Right lobe of liver (tissue), 6 donors: ENCODE data around the gene MCRIP1. TPM values are rescaled to one million over a fixed set of nuclear protein-coding genes. Genes with fewer than 3 reads are reported as not detected.

Source experiments
- ATAC-seq, 4 donors: fragments of 200-7000 bp; cut with Tn5 transposase; one replicate each; pipeline ENCODE4 v1.9.1; 2020; ENCODE audit warnings: mild to moderate bottlenecking in 4 of 4, moderate library complexity in 4 of 4
- DNase-seq, 3 donors: peaks; one replicate each; pipeline ENCODE4 v3.0.0-alpha.2; 2020
- H3K27ac ChIP-seq, 3 donors: fragments of 200-600 bp; one replicate each; pipeline ENCODE4 v1.8.0; 2022
- H3K27me3 ChIP-seq, 2 donors: fragments of 200-600 bp; one replicate each; pipeline ENCODE4 v1.8.0; 2022
- H3K36me3 ChIP-seq, 4 donors: fragments of 200-600 bp; sonication (generic) in 1 of 4; one replicate each; pipeline versions ENCODE4 v1.5.1 to v1.8.0; 2017 to 2022; ENCODE audit warnings: control low read depth in 1 of 4
- H3K4me1 ChIP-seq, 4 donors: fragments of 200-600 bp; sonication (generic) in 1 of 4; one replicate each; pipeline versions ENCODE4 v1.5.1 to v1.8.0; 2017 to 2022; ENCODE audit warnings: control low read depth in 1 of 4
- H3K4me3 ChIP-seq, 3 donors: fragments of 200-600 bp; one replicate each; pipeline ENCODE4 v1.8.0; 2022
- H3K9me3 ChIP-seq, 4 donors: fragments of 200-600 bp; sonication (generic) in 1 of 4; one replicate each; pipeline versions ENCODE4 v1.5.1 to v1.8.0; 2017 to 2022; ENCODE audit warnings: control low read depth in 1 of 4
- CTCF ChIP-seq, 4 donors: fragments of 200-600 bp in 3 of 4; fragments of 450-650 bp in 1 of 4; IDR thresholded peaks; one replicate each; pipeline versions ENCODE4 v1.5.1 to v1.8.0; 2016 to 2022; ENCODE audit warnings: antibody characterized with exemption in 4 of 4, mild to moderate bottlenecking in 2 of 4
- POLR2A ChIP-seq: fragments of 450-650 bp; IDR thresholded peaks from one replicate; pipeline ENCODE4 v1.6.1; 2017; ENCODE audit warnings: antibody characterized with exemption, mild to moderate bottlenecking
- WGBS: methylation state at CpG from one replicate; pipeline ENCODE4 v1.1.6; 2018; ENCODE audit warnings: low coverage, low lambda C conversion rate; ENCODE audit not compliant: insufficient coverage; ENCODE audit errors: missing lambda C conversion rate; 5-methylcytosine and 5-hydroxymethylcytosine counted together
- intact Hi-C, 2 donors: fragments of 100-400 bp; cut with DNase I; formaldehyde crosslinking; loops; one replicate each; pipeline versions ENCODE4 v1.11.2 to v1.14.1; 2022
- total RNA-seq, 6 experiments: library from RNA; depleted of rRNA in 2 of 6; stranded (reverse); fragments of >200 nt in 2 of 6; fragmentation: NEBNext Ultra II Directional in 3 of 6; extraction: Animal tissue kit (Norgen Biotek cat#: 25700) in 3 of 6; gene quantifications; one replicate each; pipeline versions ENCODE4 v1.1.0 to v1.2.4, GENCODE V29; 2016 to 2023
- donor health status: DM: no; HTN: yes; CAD: no.
- donor health status: DM: no; HTN: no; CAD: no.
- donor health status: DM: no; HTN: no; CAD: no.
- donor health status: DM: no; HTN: yes; CAD: no.
- donor health status: DM: no; HTN: yes; CAD: no.

Gene MCRIP1
- total RNA-seq, 6 experiments from 2014 or later = 19.0 to 32.6 (median 25.7) TPM

- Histone ChIP-seq H3K27me3 (no peaks in the 10 kb centered on the region), H3K4me1 (peaks cover 0 to 22% (median 0%) of the 10 kb centered on the region in 4 donors), H3K36me3 (peaks cover 9 to 62% (median 41%) of the 10 kb centered on the region in 4 donors), H3K27ac (peak overlapping the region in 1 of 3 donors; percentile 57), H3K4me3 (no peak overlapping the region), H3K9me3 (no peaks in the 10 kb centered on the region)
- WGBS = 74% methylated on average over 4 of the region's 30 CpGs
- DNase-seq (no peak), ATAC-seq (peak in 1 of 4 donors; percentile 1)
- no peak for TF ChIP-seq POLR2A
- no peak for TF ChIP-seq CTCF (IDR thresholded peaks at IDR 0.05)
- intact Hi-C loops = no loop called here
Measured at GRCh38 chr17:81843713-81844326, 10.7 kb upstream of the MCRIP1 start.

GRCh38 chr17:81842725-81843504, 9.8 kb upstream of the MCRIP1 start:
- WGBS = 35% methylated on average over 10 of the region's 21 CpGs
- Histone ChIP-seq H3K4me1 (peaks cover 0 to 22% (median 0%) of the 10 kb centered on the region in 4 donors), H3K9me3 (no peaks in the 10 kb centered on the region), H3K27ac (peak overlapping the region in 1 of 3 donors; percentile 67), H3K27me3 (no peaks in the 10 kb centered on the region), H3K36me3 (peaks cover 9 to 53% (median 37%) of the 10 kb centered on the region in 4 donors), H3K4me3 (no peak overlapping the region)
- DNase-seq (peak; percentile 77 to 92 (median 89)), ATAC-seq (peak; percentile 60 to 89 (median 66))
- intact Hi-C loops = no loop called here
- TF ChIP-seq CTCF (IDR thresholded peaks at IDR 0.05) (no peak), POLR2A (peak; percentile 31)

- DNase-seq (no peak), ATAC-seq (no peak)
- intact Hi-C loops = no loop called here
- H3K4me1 ChIP-seq = peaks cover 0 to 22% (median 0%) of the 10 kb centered on the region in 4 donors
- no peaks in the 10 kb centered on the region for H3K27me3 ChIP-seq
- 94% methylated on average over 3 of the region's 11 CpGs for WGBS
- TF ChIP-seq CTCF (IDR thresholded peaks at IDR 0.05) = no peak
- H3K27ac ChIP-seq = peak overlapping the region in 1 of 3 donors; percentile 67
- no peaks in the 10 kb centered on the region for H3K9me3 ChIP-seq
- peaks cover 9 to 47% (median 34%) of the 10 kb centered on the region in 4 donors for H3K36me3 ChIP-seq
- no peak overlapping the region for H3K4me3 ChIP-seq
Measured at GRCh38 chr17:81842378-81842724, 9.3 kb upstream of the MCRIP1 start.

GRCh38 chr17:81841866-81842265, 8.8 kb upstream of the MCRIP1 start:
- intact Hi-C loops = no loop called here
- WGBS = 69% methylated on average over 7 of the region's 15 CpGs
- ATAC-seq (peak in 1 of 4 donors; percentile 1), DNase-seq (no peak)
- Histone ChIP-seq H3K9me3 (no peaks in the 10 kb centered on the region), H3K27ac (no peak overlapping the region), H3K27me3 (no peaks in the 10 kb centered on the region), H3K4me3 (no peak overlapping the region), H3K36me3 (peaks cover 9 to 42% (median 32%) of the 10 kb centered on the region in 4 donors), H3K4me1 (peaks cover 0 to 22% (median 0%) of the 10 kb centered on the region in 4 donors)
- TF ChIP-seq POLR2A (no peak), CTCF (IDR thresholded peaks at IDR 0.05) (no peak)
